ENCODE data around the gene ZNF785. TPM values are rescaled to one million over a fixed set of nuclear protein-coding genes. Genes with fewer than 3 reads are reported as not detected.
A peak's percentile ranks its signal among the peaks of the same experiment; 100 is the strongest.

Gene ZNF785
- total RNA-seq, 1 experiment from 2014 or later: 16.0 TPM

- H3K27ac Mint-ChIP-seq: peak within 1 kb of the TSS; percentile 67
- 0 out of 2 replicates have a peak, but pooled peaks have one; percentile 0 for TF ChIP-seq MYBL2 (CRISPR knock-in tag; IDR thresholded peaks at IDR 0.05)
- peak; percentile 43 for TF ChIP-seq FOXK1 (CRISPR knock-in tag; IDR thresholded peaks at IDR 0.05)
- 0 out of 2 replicates have a peak, but pooled peaks have one; percentile 50 for TF ChIP-seq CREM (CRISPR knock-in tag; IDR thresholded peaks at IDR 0.05)
- TF ChIP-seq E2F5 (CRISPR knock-in tag; IDR thresholded peaks at IDR 0.05): 0 out of 2 replicates have a peak, but pooled peaks have one; percentile 39
- 0 out of 2 replicates have a peak, but pooled peaks have one; percentile 44 for TF ChIP-seq SP1 (CRISPR knock-in tag; conservative IDR thresholded peaks at IDR 0.05)
- no peak for TF ChIP-seq ZNF121 (CRISPR knock-in tag; IDR thresholded peaks at IDR 0.05)
- no peak for TF ChIP-seq ZNF416 (CRISPR knock-in tag; IDR thresholded peaks at IDR 0.05)
- no peak for TF ChIP-seq ZNF281 (CRISPR knock-in tag; IDR thresholded peaks at IDR 0.05)
- TF ChIP-seq ARID4B (CRISPR knock-in tag; IDR thresholded peaks at IDR 0.05; ENCODE audit: borderline replicate concordance): 0 out of 2 replicates have a peak, but pooled peaks have one; percentile 34
- peak; percentile 95 for TF ChIP-seq NFYB (CRISPR knock-in tag; conservative IDR thresholded peaks at IDR 0.05; ENCODE audit: low read depth)
- TF ChIP-seq E2F4 (CRISPR knock-in tag; IDR thresholded peaks at IDR 0.05; ENCODE audit: borderline replicate concordance, low read depth): peak; percentile 93; the same call in 1 of the 2 replicates
- TF ChIP-seq EMX1 (CRISPR knock-in tag; IDR thresholded peaks at IDR 0.05): peak; percentile 79; the same call in 1 of the 2 replicates
- TF ChIP-seq ELF4 (CRISPR knock-in tag; IDR thresholded peaks at IDR 0.05; ENCODE audit: low read depth): peak; percentile 37; the same call in 1 of the 2 replicates
- TF ChIP-seq FOXP4 (CRISPR knock-in tag; IDR thresholded peaks at IDR 0.05): no peak
- TF ChIP-seq FOXP1 (CRISPR knock-in tag; IDR thresholded peaks at IDR 0.05; ENCODE audit: borderline replicate concordance): peak; percentile 57
- 0 out of 2 replicates have a peak, but pooled peaks have one; percentile 16 for TF ChIP-seq GABPB1 (CRISPR knock-in tag; IDR thresholded peaks at IDR 0.05)
- H3K4me1 Mint-ChIP-seq: peaks cover 15% of the 10 kb centered on the region
- peaks cover 1% of the 10 kb centered on the region; the same call in 1 of the 2 replicates for H3K27me3 Mint-ChIP-seq (ENCODE audit: low read depth)
- POLR2A ChIA-PET: interaction anchor here (0.5 to 2.9 kb wide), 17 partner anchors 11 to 154 kb away, joined by 3 to 22 read pairs (median 4); partner anchors contain the start of genes DCTPP1, PRR14, ZNF689 and ZNF747
- no peaks in the 10 kb centered on the region for H3K9me3 Mint-ChIP-seq
- no peaks in the 10 kb centered on the region for H3K36me3 Mint-ChIP-seq
- peak within 1 kb of the TSS; percentile 91 for H3K4me3 Mint-ChIP-seq
- CTCF ChIA-PET: interaction anchor here (0.5 to 3.0 kb wide), 17 partner anchors 10 to 460 kb away, joined by 3 to 25 read pairs (median 6); partner anchors contain the start of genes DCTPP1, ZNF747, ZNF764 and ZNF785
- DNase-seq (ENCODE audit: low spot score) (peak; percentile 93), ATAC-seq (peak; percentile 87)
These were observed 13.8 kb downstream of the ZNF785 start, which contains the start of gene ZNF688 for GRCh38 chr16:30571445-30572322. Gene ZNF688 (minus strand): TSS chr16:30571714. CDS start chr16:30571629, 85 bp downstream.
